Suprapubic skin (tissue), 4 donors: ENCODE measurements around the gene SUZ12. TPM values are rescaled to one million over a fixed set of nuclear protein-coding genes. Genes with fewer than 3 reads are reported as not detected.
"Not testable (repeated sequence)": the region's sequence is repeated elsewhere in the genome, so short reads cannot be mapped to it uniquely, and the experiment has no call there.

Source experiments
- DNase-seq, 2 donors: peaks; one replicate each; pipeline ENCODE4 v3.0.0-alpha.2; 2019; ENCODE audit warnings: low spot score in 2 of 2
- H3K27ac ChIP-seq: fragments of 200-600 bp; sonication (generic); one replicate; pipeline ENCODE4 v1.5.1; 2019
- H3K27me3 ChIP-seq: fragments of 200-600 bp; sonication (generic); one replicate; pipeline ENCODE4 v1.5.1; 2019
- H3K36me3 ChIP-seq: fragments of 200-600 bp; sonication (generic); one replicate; pipeline ENCODE4 v1.5.1; 2019
- H3K4me1 ChIP-seq: fragments of 200-600 bp; sonication (generic); one replicate; pipeline ENCODE4 v1.5.1; 2019
- H3K4me3 ChIP-seq: fragments of 200-600 bp; sonication (generic); one replicate; pipeline ENCODE4 v1.5.1; 2019; ENCODE audit warnings: mild to moderate bottlenecking
- H3K9me3 ChIP-seq: fragments of 200-600 bp; sonication (generic); one replicate; pipeline ENCODE4 v1.5.1; 2019
- EP300 ChIP-seq: sonication (generic); formaldehyde crosslinking; IDR thresholded peaks from one replicate; pipeline ENCODE4 v1.6.1; 2017; ENCODE audit warnings: antibody characterized with exemption
- POLR2A ChIP-seq, 2 donors: fragments of 450-650 bp; IDR thresholded peaks; one replicate each; pipeline ENCODE4 v1.6.1; 2017; ENCODE audit warnings: antibody characterized with exemption in 2 of 2, mild to moderate bottlenecking in 2 of 2, moderate library complexity in 2 of 2
- POLR2AphosphoS5 ChIP-seq, 3 donors: sonication (generic); formaldehyde crosslinking; IDR thresholded peaks; one replicate each; pipeline ENCODE4 v1.6.1; 2017; ENCODE audit warnings: antibody characterized with exemption in 3 of 3
- WGBS: methylation state at CpG from one replicate; pipeline ENCODE4 v1.1.5; 2018; 5-methylcytosine and 5-hydroxymethylcytosine counted together
- total RNA-seq, 4 donors: library from RNA; depleted of rRNA; stranded (reverse); fragments of >200 nt; gene quantifications; one replicate each; pipeline ENCODE4 v1.1.0, GENCODE V29; 2016
- TF ChIP-seq, protein P1 (sequence below), 2 donors: fragments of 200-600 bp in 1 of 2; fragments of 450-650 bp in 1 of 2; sonication (generic) in 1 of 2; IDR thresholded peaks; one replicate each; pipeline ENCODE4 v1.5.1; 2016 to 2019; ENCODE audit warnings: antibody characterized with exemption in 2 of 2, mild to moderate bottlenecking in 1 of 2, moderate library complexity in 1 of 2

SUZ12 gene
- total RNA-seq, 4 donors from 2014 or later, result 11.5 to 24.4 (median 14.9) TPM

DNA sequence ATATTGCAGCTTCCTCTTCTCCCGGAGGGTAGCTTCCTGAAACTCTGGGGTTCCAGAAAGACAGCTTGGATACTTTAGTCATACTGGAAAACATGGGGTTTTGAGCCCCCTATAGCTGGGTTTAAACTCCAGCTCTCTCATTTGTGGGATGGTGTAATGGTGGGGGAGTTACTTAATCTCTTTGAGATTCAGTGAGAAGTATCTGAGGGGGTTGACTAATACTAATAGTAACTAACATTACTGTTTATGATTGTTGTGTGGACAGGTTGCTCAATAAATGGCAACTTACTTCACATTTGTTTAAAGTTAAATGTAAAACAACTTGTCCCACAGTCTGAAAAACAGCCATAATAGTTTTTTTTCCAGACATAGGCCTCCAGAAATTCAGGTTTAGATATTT, 5.1 kb upstream of the SUZ12 start:
- H3K9me3 ChIP-seq, result no peaks in the 10 kb centered on the region
- H3K27me3 ChIP-seq, result no peaks in the 10 kb centered on the region
- DNase-seq, result no peak
- no peak overlapping the region for H3K4me3 ChIP-seq
- peaks cover 3% of the 10 kb centered on the region for H3K4me1 ChIP-seq
- TF ChIP-seq, protein P1, sequence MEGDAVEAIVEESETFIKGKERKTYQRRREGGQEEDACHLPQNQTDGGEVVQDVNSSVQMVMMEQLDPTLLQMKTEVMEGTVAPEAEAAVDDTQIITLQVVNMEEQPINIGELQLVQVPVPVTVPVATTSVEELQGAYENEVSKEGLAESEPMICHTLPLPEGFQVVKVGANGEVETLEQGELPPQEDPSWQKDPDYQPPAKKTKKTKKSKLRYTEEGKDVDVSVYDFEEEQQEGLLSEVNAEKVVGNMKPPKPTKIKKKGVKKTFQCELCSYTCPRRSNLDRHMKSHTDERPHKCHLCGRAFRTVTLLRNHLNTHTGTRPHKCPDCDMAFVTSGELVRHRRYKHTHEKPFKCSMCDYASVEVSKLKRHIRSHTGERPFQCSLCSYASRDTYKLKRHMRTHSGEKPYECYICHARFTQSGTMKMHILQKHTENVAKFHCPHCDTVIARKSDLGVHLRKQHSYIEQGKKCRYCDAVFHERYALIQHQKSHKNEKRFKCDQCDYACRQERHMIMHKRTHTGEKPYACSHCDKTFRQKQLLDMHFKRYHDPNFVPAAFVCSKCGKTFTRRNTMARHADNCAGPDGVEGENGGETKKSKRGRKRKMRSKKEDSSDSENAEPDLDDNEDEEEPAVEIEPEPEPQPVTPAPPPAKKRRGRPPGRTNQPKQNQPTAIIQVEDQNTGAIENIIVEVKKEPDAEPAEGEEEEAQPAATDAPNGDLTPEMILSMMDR (IDR thresholded peaks at IDR 0.05), result no peak
- TF ChIP-seq EP300 (no peak), POLR2A (IDR thresholded peaks at IDR 0.05) (no peak), POLR2AphosphoS5 (IDR thresholded peaks at IDR 0.05) (no peak)
- no peaks in the 10 kb centered on the region for H3K36me3 ChIP-seq
- no peak overlapping the region for H3K27ac ChIP-seq
- WGBS, result 67% methylated on average over 1 of the region's 1 CpG

DNA sequence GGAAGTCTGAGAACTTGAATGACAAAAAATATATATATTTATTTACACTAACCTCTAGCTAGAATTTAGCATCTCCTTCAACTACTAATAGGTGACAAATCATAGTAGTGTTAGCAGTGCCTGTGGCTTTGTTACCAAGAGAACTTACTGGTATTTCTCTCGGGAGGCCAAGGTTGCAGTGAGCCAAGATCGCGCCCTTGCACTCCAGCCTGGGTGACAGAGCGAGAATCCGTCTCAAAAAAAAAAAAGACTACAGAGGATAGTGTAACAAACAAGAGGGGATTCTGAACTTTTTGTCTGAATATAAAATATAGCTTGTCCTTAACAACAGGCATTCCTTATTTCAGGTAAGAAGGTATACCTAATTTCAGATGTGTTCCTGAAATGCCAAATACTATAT, 1.3 kb upstream of the SUZ12 start:
- H3K27me3 ChIP-seq, result no peaks in the 10 kb centered on the region
- no peak overlapping the region for H3K4me3 ChIP-seq
- TF ChIP-seq, protein P1 (IDR thresholded peaks at IDR 0.05), result no peak
- TF ChIP-seq POLR2AphosphoS5 (IDR thresholded peaks at IDR 0.05) (no peak), POLR2A (IDR thresholded peaks at IDR 0.05) (no peak), EP300 (no peak)
- no peak overlapping the region for H3K27ac ChIP-seq
- no peaks in the 10 kb centered on the region for H3K9me3 ChIP-seq
- no peaks in the 10 kb centered on the region for H3K36me3 ChIP-seq
- 89% methylated on average over 5 of the region's 5 CpGs for WGBS
- no peak for DNase-seq
- peaks cover 19% of the 10 kb centered on the region for H3K4me1 ChIP-seq

DNA sequence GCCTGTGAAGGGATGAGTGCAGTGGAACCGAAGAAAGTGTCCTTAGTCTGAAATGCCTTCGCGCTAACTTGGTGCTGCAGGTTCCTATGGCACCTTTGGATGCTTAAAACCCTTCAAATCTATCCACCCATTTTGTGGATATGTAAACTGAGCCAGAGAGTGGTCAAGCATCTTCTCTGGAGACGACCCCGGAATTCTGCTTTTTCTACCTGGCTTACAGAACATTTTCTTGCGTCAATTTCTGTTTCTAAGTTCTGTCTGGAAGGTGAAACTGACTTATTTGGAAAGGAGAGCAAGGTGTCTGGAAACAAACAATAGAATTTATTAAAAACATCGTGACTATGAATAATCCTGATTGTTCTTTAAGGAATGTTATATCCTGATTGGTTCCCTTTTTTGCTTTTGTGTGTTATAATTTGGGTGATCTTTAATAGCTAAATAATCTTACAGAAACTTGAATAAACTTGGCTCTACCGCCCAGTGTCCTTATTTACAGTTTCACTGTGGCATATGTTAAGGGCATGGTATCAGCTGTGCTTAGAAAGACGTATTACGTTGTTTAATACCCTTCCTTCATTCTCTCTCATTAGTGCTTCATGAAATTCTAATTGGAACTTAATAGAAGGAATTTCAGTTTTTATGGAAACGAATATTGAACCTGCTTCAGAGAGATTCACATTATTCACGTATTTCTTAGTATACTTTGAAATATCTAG, 1.3 kb downstream of the SUZ12 start:
- not testable (repeated sequence) for H3K27ac ChIP-seq

DNA sequence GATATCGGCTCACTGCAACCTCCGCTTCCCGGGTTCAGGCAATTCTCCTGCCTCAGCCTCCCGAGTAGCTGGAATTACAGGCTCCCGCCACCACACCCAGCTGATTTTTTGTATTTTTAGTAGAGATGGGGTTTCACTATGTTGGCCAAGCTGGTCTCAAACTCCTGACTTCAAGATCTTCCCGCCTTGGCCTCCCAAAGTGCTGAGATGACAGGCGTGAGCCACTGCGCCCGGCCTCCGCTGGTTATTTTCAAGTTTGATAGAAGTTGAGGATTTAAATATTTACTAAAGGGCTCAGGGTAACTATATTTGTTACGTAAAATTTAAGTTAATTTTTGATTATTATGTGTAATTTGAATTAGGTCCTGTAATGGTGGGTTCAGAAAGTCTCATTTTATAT, 5.1 kb downstream of the SUZ12 start:
- H3K36me3 ChIP-seq, H3K9me3 ChIP-seq, H3K4me3 ChIP-seq, H3K27ac ChIP-seq, DNase-seq, H3K27me3 ChIP-seq: not testable (repeated sequence)
- H3K4me1 ChIP-seq, result peaks cover 17% of the 10 kb centered on the region
- WGBS, result 95% methylated on average over 11 of the region's 11 CpGs

More for the DNA sequence above, 1.3 kb downstream of the SUZ12 start:
- Histone ChIP-seq H3K4me1 (peaks cover 19% of the 10 kb centered on the region), H3K4me3 (peak overlapping the region; percentile 42)
- WGBS, result 5% methylated on average over 9 of the region's 12 CpGs
- H3K27me3 ChIP-seq, H3K36me3 ChIP-seq, DNase-seq, H3K9me3 ChIP-seq: not testable (repeated sequence)

DNA sequence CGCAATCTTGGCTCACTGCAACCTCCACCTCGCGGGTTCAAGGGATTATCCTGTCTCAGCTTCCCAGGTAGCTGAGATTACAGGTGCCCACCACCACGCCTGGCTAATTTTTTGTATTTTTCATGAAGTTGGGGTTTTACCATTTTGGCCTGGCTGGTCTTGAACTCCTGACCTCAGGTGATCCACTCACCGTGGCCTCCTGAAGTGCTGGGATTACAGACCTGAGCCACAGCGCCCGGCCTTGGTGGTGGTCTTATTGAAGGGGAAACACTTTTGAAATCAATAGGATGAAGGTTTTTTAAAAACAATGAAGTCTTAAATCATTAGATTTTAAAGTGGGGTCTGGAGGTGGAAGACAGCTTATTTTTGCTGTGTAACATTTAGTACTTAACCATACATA, 5.6 kb downstream of the SUZ12 start:
- H3K36me3 ChIP-seq, H3K27me3 ChIP-seq, H3K9me3 ChIP-seq, DNase-seq, H3K27ac ChIP-seq, H3K4me3 ChIP-seq: not testable (repeated sequence)
- 96% methylated on average over 7 of the region's 7 CpGs for WGBS
- peaks cover 17% of the 10 kb centered on the region for H3K4me1 ChIP-seq

DNA sequence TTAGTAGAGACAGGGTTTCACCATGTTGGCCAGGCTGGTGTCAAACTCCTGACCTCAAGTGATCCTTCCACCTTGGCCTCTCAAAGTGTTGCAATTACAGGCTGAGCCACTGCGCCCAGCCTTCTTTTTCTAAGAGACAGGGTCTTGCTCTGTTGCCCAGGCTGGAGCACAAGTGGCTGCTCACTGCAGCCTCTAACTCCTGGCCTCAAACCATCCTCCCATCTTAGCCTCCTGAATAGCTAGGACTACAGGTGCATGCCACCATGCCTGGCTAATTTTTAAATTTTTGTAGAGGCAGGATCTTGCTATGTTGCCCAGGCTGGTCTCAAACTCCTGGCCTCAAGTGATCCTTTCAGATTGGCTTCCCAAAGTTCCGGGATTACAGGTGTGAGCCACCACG, 15.1 kb downstream of the SUZ12 start:
- not testable (repeated sequence) for H3K27me3 ChIP-seq, H3K27ac ChIP-seq, DNase-seq, H3K4me1 ChIP-seq, H3K9me3 ChIP-seq, H3K4me3 ChIP-seq
- peaks cover 60% of the 10 kb centered on the region for H3K36me3 ChIP-seq
- 100% methylated on average over 3 of the region's 3 CpGs for WGBS

DNA sequence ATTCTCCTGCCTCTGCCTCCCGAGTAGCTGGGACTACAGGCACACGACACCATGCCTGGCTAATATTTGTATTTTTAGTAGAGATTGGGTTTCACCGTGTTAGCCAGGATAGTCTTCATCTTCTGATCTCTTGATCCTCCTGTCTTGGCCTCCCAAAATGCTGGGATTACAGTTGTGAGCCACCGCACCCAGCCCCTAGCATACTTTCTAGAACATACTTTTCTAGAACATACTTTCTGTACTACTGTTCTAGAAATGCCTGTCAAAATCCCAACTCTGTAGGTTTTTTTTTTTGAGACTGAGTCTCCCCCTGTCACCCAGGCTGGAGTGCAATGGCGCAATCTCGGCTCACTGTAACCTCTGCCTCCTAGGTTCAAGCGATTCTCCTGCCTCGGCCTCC, 27.3 kb downstream of the SUZ12 start:
- H3K27ac ChIP-seq, H3K9me3 ChIP-seq, H3K4me1 ChIP-seq, H3K4me3 ChIP-seq, DNase-seq, H3K27me3 ChIP-seq: not testable (repeated sequence)
- H3K36me3 ChIP-seq, result peaks cover 55% of the 10 kb centered on the region
- 95% methylated on average over 8 of the region's 8 CpGs for WGBS

DNA sequence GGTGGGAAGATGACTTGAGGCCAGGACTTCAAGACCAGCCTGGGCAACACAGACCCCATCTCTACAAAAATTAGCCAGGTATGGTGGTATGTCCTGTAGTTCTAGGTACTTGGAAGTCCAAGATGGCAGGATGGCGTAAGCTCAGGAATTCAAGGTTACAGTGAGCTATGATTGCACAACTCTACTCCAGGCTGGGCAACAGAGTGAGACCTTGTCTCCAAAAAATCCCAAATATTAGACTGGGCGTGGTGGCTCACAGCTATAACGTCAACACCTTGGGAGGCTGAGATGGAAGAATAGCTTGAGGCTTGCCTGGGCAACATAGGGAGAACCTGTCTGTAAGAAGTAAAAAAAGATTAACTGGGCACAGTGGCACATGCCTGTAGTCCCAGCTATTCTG, 30.8 kb downstream of the SUZ12 start:
- no peaks in the 10 kb centered on the region for H3K9me3 ChIP-seq
- no peak overlapping the region for H3K27ac ChIP-seq
- TF ChIP-seq POLR2A (IDR thresholded peaks at IDR 0.05) (no peak), EP300 (no peak), POLR2AphosphoS5 (IDR thresholded peaks at IDR 0.05) (no peak)
- TF ChIP-seq, protein P1 (IDR thresholded peaks at IDR 0.05), result no peak
- no peak for DNase-seq
- WGBS, result 88% methylated on average over 3 of the region's 3 CpGs
- no peaks in the 10 kb centered on the region for H3K27me3 ChIP-seq
- H3K4me1 ChIP-seq, result no peaks in the 10 kb centered on the region
- H3K4me3 ChIP-seq, result no peak overlapping the region
- H3K36me3 ChIP-seq, result peaks cover 44% of the 10 kb centered on the region

DNA sequence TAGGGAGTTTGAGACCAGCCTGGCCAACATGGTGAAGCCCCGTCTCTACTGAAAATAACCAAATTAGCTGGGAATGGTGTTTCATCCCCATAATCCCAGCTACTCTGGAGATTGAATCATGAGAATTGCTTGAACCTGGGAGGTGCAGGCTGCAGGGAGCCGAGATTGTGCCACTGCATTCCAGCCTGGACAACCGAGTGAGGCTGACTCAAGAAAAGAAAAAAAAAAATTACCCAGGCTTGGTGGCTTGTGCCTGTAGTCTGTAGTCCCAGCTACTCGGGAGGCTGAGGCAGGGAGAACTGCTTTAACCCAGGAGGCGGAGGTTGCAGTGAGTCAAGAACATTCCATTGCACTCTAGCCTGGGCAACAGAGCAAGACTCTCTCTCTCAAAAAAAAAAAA, 33.6 kb downstream of the SUZ12 start:
- not testable (repeated sequence) for H3K9me3 ChIP-seq, DNase-seq, H3K27me3 ChIP-seq, H3K4me3 ChIP-seq, H3K4me1 ChIP-seq, H3K27ac ChIP-seq
- 88% methylated on average over 5 of the region's 5 CpGs for WGBS
- peaks cover 39% of the 10 kb centered on the region for H3K36me3 ChIP-seq

DNA sequence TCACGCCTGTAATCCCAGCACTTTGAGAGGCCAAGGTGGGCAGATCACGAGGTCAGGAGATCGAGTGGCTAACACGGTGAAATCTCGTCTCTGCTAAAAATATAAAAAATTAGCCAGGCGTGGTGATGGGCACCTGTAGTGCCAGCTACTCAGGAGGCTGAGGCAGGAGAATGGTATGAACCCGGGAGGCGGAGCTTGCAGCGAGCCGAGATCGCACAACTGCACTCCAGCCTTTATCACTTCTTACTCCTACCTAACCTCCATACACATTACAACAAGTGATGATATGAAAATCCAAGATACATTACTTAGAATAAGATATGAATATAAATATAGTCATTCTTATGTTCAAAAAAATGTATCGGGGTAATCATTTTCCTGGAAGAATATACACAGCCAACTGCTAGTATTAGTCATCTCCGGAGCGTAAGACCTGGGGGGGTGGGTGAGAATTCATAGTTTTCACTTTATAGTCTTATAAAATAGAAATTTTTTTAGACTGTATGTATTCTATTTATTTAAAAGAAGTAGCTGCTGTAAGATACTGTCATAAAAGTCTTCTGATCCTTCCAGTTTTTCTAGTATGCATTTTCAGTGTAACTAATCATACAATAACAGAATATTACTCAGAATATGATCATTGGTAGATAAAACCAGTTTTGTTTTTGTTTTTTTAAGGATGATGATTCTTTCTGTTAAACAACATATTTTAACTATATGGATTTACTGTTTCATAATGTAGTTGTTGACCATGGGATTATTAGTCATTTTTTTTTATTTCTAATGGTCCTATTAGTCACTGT, 37.7 kb downstream of the SUZ12 start:
- peaks cover 38% of the 10 kb centered on the region for H3K36me3 ChIP-seq
- not testable (repeated sequence) for H3K27me3 ChIP-seq, H3K27ac ChIP-seq, DNase-seq, H3K4me3 ChIP-seq, H3K4me1 ChIP-seq, H3K9me3 ChIP-seq
- 91% methylated on average over 14 of the region's 14 CpGs for WGBS
